Measurements from ENCODE around the gene ASTN2. TPM values are rescaled to one million over a fixed set of nuclear protein-coding genes. Genes with fewer than 3 reads are reported as not detected.

ASTN2 gene
- total RNA-seq, 1 experiment from 2014 or later, result 4.8 TPM

GRCh38 chr9:117030254-117030768 is 384.5 kb downstream of the ASTN2 start:
- RAD21 ChIA-PET (ENCODE audit: low non-redundant PET in 1 of 2, low total read pairs in 2 of 2, uncharacterized antibody in 2 of 2, unreplicated experiment in 2 of 2), result no interaction called here
- no peak overlapping the region for H3K4me2 ChIP-seq (ENCODE audit: low read length)
- H3K36me3 ChIP-seq (ENCODE audit: control insufficient read depth in 1 of 2, insufficient read depth in 2 of 2, low read length in 2 of 2), result no peaks in the 10 kb centered on the region
- no peaks in the 10 kb centered on the region for H4K20me1 ChIP-seq (ENCODE audit: insufficient read depth)
- no peaks in the 10 kb centered on the region for H3K9me2 ChIP-seq (ENCODE audit: insufficient read depth)
- no peaks in the 10 kb centered on the region; a peak in 1 of 4 replicates for H3K9me3 ChIP-seq (ENCODE audit: control insufficient read depth in 1 of 2, insufficient read depth in 1 of 2, low read depth in 1 of 2, low read length in 2 of 2)
- POLR2A ChIA-PET, result no interaction called here
- BruUV-seq (replicated peaks), result no TSS peak
- H3K27ac ChIP-seq (ENCODE audit: low read depth, low read length), result no peak overlapping the region
- CTCF ChIA-PET, result no interaction called here
- no peak overlapping the region for H3K4me3 ChIP-seq (replicated peaks in 1 of 2; ENCODE audit: low read depth in 1 of 2, low read length in 2 of 2)
- H3K9ac ChIP-seq (ENCODE audit: low read length), result no peak overlapping the region
- no peaks in the 10 kb centered on the region for H3K27me3 ChIP-seq (ENCODE audit: insufficient read depth, low read length)
- no peaks in the 10 kb centered on the region for H3K79me2 ChIP-seq (ENCODE audit: insufficient read depth, low read length)
- no peaks in the 10 kb centered on the region for H3K4me1 ChIP-seq (ENCODE audit: control insufficient read depth in 1 of 2, insufficient read depth in 2 of 2, low read length in 2 of 2)
- ATAC-seq (no peak), DNase-seq (ENCODE audit: low read depth, low spot score) (no peak)
- H2AFZ ChIP-seq (ENCODE audit: low read depth, low read length, poor library complexity, severe bottlenecking), result no peak overlapping the region
- TF ChIP-seq CTCF (IDR thresholded peaks at IDR 0.05 in 2 of 3, conservative IDR thresholded peaks at IDR 0.05 in 1 of 3; ENCODE audit: borderline replicate concordance in 1 of 3, insufficient read depth in 1 of 3, low read depth in 2 of 3, low read length in 2 of 3) (no peak), ZFX (IDR thresholded peaks at IDR 0.05) (no peak), ATF3 (IDR thresholded peaks at IDR 0.05) (no peak), YY1 (IDR thresholded peaks at IDR 0.05; ENCODE audit: extremely low read depth, insufficient replicate concordance, low read depth, low read length) (no peak), MAX (IDR thresholded peaks at IDR 0.05) (no peak), CBX3 (IDR thresholded peaks at IDR 0.05; ENCODE audit: low read depth) (no peak), ZNF274 (IDR thresholded peaks at IDR 0.05; ENCODE audit: low read depth, low read length) (no peak), EZH2 (IDR thresholded peaks at IDR 0.05) (no peak), EZH2phosphoT487 (IDR thresholded peaks at IDR 0.05; ENCODE audit: borderline replicate concordance) (no peak), EGR1 (IDR thresholded peaks at IDR 0.05; ENCODE audit: low read depth) (no peak), SIN3A (IDR thresholded peaks at IDR 0.05; ENCODE audit: low read depth) (no peak), FOSL1 (IDR thresholded peaks at IDR 0.05; ENCODE audit: low read depth) (no peak), SRF (IDR thresholded peaks at IDR 0.05; ENCODE audit: low read depth) (no peak), POLR2A (IDR thresholded peaks at IDR 0.05; ENCODE audit: borderline replicate concordance, extremely low read depth, insufficient read depth, insufficient read length) (no peak), REST (IDR thresholded peaks at IDR 0.05; ENCODE audit: low read depth) (no peak), ZBTB33 (IDR thresholded peaks at IDR 0.05; ENCODE audit: extremely low read depth, insufficient replicate concordance, low read length) (no peak), ELF1 (IDR thresholded peaks at IDR 0.05; ENCODE audit: borderline replicate concordance, low read depth) (no peak)
- intact Hi-C loops (cut with micrococcal nuclease), result no loop called here
